ENCODE measurements around the gene SPAG16.

SPAG16 gene

DNA sequence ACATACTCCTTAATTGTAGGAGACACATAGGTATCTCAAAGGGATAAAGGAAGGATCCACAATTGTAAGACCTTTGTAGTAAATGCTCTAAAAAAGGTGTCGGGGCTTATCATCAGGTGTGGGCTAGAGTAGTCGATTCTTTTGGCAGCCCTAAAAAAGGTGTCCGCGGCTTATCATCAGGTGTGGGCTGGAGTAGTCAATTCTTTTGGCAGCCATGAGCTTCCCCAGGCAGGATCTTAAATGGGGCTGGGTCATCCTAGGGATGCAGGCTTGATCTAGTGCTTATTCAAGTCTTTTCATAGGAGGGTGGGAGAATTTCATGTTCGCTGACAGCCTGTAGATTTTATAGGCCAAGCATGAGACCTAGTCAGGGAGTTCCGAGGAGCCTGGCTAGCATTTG, 720.2 kb downstream of the SPAG16 start:
- H3K79me2 ChIP-seq (ENCODE audit: insufficient read depth, low read length): no peaks in the 10 kb centered on the region

DNA sequence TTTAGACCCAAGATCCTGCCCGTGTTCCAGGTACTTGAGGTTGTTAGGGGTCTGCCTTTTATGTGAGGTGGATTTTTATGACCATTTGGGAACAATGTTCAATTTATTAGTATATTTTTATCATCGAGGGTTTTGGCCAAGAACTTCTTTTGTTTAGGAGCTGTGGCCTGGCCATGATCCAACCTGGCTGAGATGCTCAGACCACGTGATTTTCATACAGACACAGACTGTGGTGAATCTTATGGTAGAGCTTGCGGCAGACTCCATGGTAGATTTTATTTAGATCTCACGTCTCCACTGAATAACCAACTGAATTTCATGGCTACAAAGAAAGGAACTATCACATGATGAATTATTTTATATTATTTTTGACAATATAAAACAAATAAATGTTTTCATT, 721.1 kb downstream of the SPAG16 start:
- Histone ChIP-seq H3K9me3 (ENCODE audit: insufficient read depth, low read depth, low read length) (no peaks in the 10 kb centered on the region), H3K4me1 (ENCODE audit: insufficient read depth, low read length, poor library complexity, severe bottlenecking) (peaks cover 6% of the 10 kb centered on the region), H4K20me1 (ENCODE audit: insufficient read depth, low read length, poor library complexity, severe bottlenecking) (no peaks in the 10 kb centered on the region), H3K79me2 (ENCODE audit: insufficient read depth, low read length) (no peaks in the 10 kb centered on the region), H3K27me3 (ENCODE audit: insufficient read depth, low read length, poor library complexity, severe bottlenecking) (no peaks in the 10 kb centered on the region), H2AFZ (ENCODE audit: low read length) (no peak overlapping the region), H3K36me3 (ENCODE audit: insufficient read depth, low read length) (no peaks in the 10 kb centered on the region), H3K4me2 (ENCODE audit: low read depth, low read length, poor library complexity, severe bottlenecking) (no peak overlapping the region), H3K9me2 (replicated peaks; ENCODE audit: low read depth, low read length) (no peaks in the 10 kb centered on the region), H3K4me3 (ENCODE audit: low read length, poor library complexity, severe bottlenecking) (no peak overlapping the region), H3K9ac (ENCODE audit: low read depth, low read length, poor library complexity, severe bottlenecking) (no peak overlapping the region), H3F3A (ENCODE audit: low read depth) (no peaks in the 10 kb centered on the region)
- TF ChIP-seq, protein P1, sequence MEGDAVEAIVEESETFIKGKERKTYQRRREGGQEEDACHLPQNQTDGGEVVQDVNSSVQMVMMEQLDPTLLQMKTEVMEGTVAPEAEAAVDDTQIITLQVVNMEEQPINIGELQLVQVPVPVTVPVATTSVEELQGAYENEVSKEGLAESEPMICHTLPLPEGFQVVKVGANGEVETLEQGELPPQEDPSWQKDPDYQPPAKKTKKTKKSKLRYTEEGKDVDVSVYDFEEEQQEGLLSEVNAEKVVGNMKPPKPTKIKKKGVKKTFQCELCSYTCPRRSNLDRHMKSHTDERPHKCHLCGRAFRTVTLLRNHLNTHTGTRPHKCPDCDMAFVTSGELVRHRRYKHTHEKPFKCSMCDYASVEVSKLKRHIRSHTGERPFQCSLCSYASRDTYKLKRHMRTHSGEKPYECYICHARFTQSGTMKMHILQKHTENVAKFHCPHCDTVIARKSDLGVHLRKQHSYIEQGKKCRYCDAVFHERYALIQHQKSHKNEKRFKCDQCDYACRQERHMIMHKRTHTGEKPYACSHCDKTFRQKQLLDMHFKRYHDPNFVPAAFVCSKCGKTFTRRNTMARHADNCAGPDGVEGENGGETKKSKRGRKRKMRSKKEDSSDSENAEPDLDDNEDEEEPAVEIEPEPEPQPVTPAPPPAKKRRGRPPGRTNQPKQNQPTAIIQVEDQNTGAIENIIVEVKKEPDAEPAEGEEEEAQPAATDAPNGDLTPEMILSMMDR (conservative IDR thresholded peaks at IDR 0.05; ENCODE audit: low read length): no peak
- TF ChIP-seq EZH2phosphoT487 (IDR thresholded peaks at IDR 0.05; ENCODE audit: borderline replicate concordance): no peak

More for the DNA sequence above, 720.2 kb downstream of the SPAG16 start:
- H3K4me2 ChIP-seq (ENCODE audit: low read depth, low read length, poor library complexity, severe bottlenecking): no peak overlapping the region
- no peaks in the 10 kb centered on the region for H3K27me3 ChIP-seq (ENCODE audit: insufficient read depth, low read length, poor library complexity, severe bottlenecking)
- no peaks in the 10 kb centered on the region for H3F3A ChIP-seq (ENCODE audit: low read depth)
- no peaks in the 10 kb centered on the region for H3K9me2 ChIP-seq (replicated peaks; ENCODE audit: low read depth, low read length)
- H3K4me1 ChIP-seq (ENCODE audit: insufficient read depth, low read length, poor library complexity, severe bottlenecking): peaks cover 6% of the 10 kb centered on the region
- H3K36me3 ChIP-seq (ENCODE audit: insufficient read depth, low read length): no peaks in the 10 kb centered on the region
- H3K4me3 ChIP-seq (ENCODE audit: low read length, poor library complexity, severe bottlenecking): no peak overlapping the region
- no peak overlapping the region for H3K9ac ChIP-seq (ENCODE audit: low read depth, low read length, poor library complexity, severe bottlenecking)
- TF ChIP-seq, protein P1 (conservative IDR thresholded peaks at IDR 0.05; ENCODE audit: low read length): no peak
- TF ChIP-seq EZH2phosphoT487 (IDR thresholded peaks at IDR 0.05; ENCODE audit: borderline replicate concordance): no peak
- H3K9me3 ChIP-seq (ENCODE audit: insufficient read depth, low read depth, low read length): no peaks in the 10 kb centered on the region
- H2AFZ ChIP-seq (ENCODE audit: low read length): no peak overlapping the region
- no peaks in the 10 kb centered on the region for H4K20me1 ChIP-seq (ENCODE audit: insufficient read depth, low read length, poor library complexity, severe bottlenecking)

DNA sequence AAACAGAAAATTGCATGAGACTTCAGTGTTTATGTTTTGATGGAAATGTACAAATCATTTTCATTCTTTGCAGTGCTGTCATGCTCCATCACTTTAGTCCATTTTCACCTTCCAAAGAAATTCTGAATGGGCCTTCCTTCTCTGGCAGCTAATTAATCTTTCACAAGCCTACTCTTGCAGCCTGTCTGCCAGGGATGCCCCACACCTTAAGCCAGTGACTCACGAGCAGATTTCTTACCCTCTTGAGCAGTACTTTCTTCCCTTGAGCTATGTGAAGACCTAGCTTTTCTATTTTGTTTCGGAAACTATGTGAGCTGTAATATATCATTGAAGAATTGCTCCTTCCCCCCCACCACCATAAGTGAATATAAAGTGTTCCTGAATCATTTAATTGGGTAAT, 722.3 kb downstream of the SPAG16 start:
- Histone ChIP-seq H3K4me3 (ENCODE audit: low read length, poor library complexity, severe bottlenecking) (no peak overlapping the region), H3K27me3 (ENCODE audit: insufficient read depth, low read length, poor library complexity, severe bottlenecking) (no peaks in the 10 kb centered on the region), H3K9ac (ENCODE audit: low read depth, low read length, poor library complexity, severe bottlenecking) (no peak overlapping the region), H3K4me2 (ENCODE audit: low read depth, low read length, poor library complexity, severe bottlenecking) (no peak overlapping the region), H3F3A (ENCODE audit: low read depth) (no peaks in the 10 kb centered on the region), H2AFZ (ENCODE audit: low read length) (no peak overlapping the region), H3K36me3 (ENCODE audit: insufficient read depth, low read length) (no peaks in the 10 kb centered on the region), H3K79me2 (ENCODE audit: insufficient read depth, low read length) (no peaks in the 10 kb centered on the region), H3K4me1 (ENCODE audit: insufficient read depth, low read length, poor library complexity, severe bottlenecking) (peaks cover 6% of the 10 kb centered on the region), H4K20me1 (ENCODE audit: insufficient read depth, low read length, poor library complexity, severe bottlenecking) (no peaks in the 10 kb centered on the region), H3K9me2 (replicated peaks; ENCODE audit: low read depth, low read length) (no peaks in the 10 kb centered on the region), H3K9me3 (ENCODE audit: insufficient read depth, low read depth, low read length) (no peaks in the 10 kb centered on the region)
- no peak for TF ChIP-seq EZH2phosphoT487 (IDR thresholded peaks at IDR 0.05; ENCODE audit: borderline replicate concordance)
- TF ChIP-seq, protein P1 (conservative IDR thresholded peaks at IDR 0.05; ENCODE audit: low read length): no peak
